Measurements from ENCODE around the gene CCNQ.

The CCNQ gene

GRCh38 chrX:153539171-153539978, 59.6 kb downstream of the CCNQ start:
- peak in 49 of 56 donors; percentile 5 to 79 (median 43) for DNase-seq

GRCh38 chrX:153538424-153538823, 60.5 kb downstream of the CCNQ start:
- peak in 21 of 56 donors; percentile 2 to 48 (median 14) for DNase-seq

All from nucleus accumbens (tissue), 56 donors.